Astrocyte (in vitro differentiated cells and primary cell): ENCODE measurements around the gene CHD6. TPM values are rescaled to one million over a fixed set of nuclear protein-coding genes. Genes with fewer than 3 reads are reported as not detected.

ENCODE experiments used
- DNase-seq: peaks from one replicate; pipeline ENCODE4 v3.0.0-alpha.2; 2010; ENCODE audit warnings: low read depth
- FAIRE-seq: peaks from 2 replicates; lab custom pipeline; 2011; peaks lifted over from hg19 to GRCh38; lab: Jason Lieb, UNC
- H2AFZ ChIP-seq: 2 replicates; pipeline ENCODE4 v1.6.0; 2012; ENCODE audit warnings: low read depth, low read length, inconsistent platforms
- H3K27ac ChIP-seq: 2 replicates; pipeline ENCODE4 v1.5.1; 2011; ENCODE audit warnings: low read depth, low read length, inconsistent platforms
- H3K27me3 ChIP-seq: 2 replicates; pipeline ENCODE4 v1.6.0; 2011; ENCODE audit warnings: low read length, inconsistent platforms; ENCODE audit not compliant: insufficient read depth
- H3K36me3 ChIP-seq: 2 replicates; pipeline ENCODE4 v1.5.1; 2011; ENCODE audit warnings: low read length, inconsistent platforms; ENCODE audit not compliant: insufficient read depth
- H3K4me1 ChIP-seq: 2 replicates; pipeline ENCODE4 v1.5.1; 2011; ENCODE audit warnings: low read length, inconsistent platforms; ENCODE audit not compliant: insufficient read depth
- H3K4me2 ChIP-seq: 2 replicates; pipeline ENCODE4 v1.6.0; 2012; ENCODE audit warnings: low read length, inconsistent platforms
- H3K4me3 ChIP-seq: 2 replicates; pipeline ENCODE4 v1.5.1; 2011; ENCODE audit warnings: low read depth, mild to moderate bottlenecking, low read length, inconsistent platforms; ENCODE audit not compliant: insufficient read depth
- H3K79me2 ChIP-seq: 2 replicates; pipeline ENCODE4 v1.6.0; 2012; ENCODE audit warnings: mild to moderate bottlenecking, low read length, inconsistent platforms; ENCODE audit not compliant: insufficient read depth
- H3K9ac ChIP-seq: 2 replicates; pipeline ENCODE4 v1.6.0; 2012; ENCODE audit warnings: mild to moderate bottlenecking, low read length, inconsistent platforms
- H3K9me3 ChIP-seq: 2 replicates; pipeline ENCODE4 v1.5.1; 2012; ENCODE audit warnings: low read depth, mild to moderate bottlenecking, low read length, inconsistent platforms; ENCODE audit not compliant: insufficient read depth
- H4K20me1 ChIP-seq: 2 replicates; pipeline ENCODE4 v1.6.0; 2012; ENCODE audit warnings: low read length, inconsistent platforms; ENCODE audit not compliant: insufficient read depth
- H3K27ac Mint-ChIP-seq: one replicate; pipeline ENCODE4 v1.8.0; 2021; ENCODE audit warnings: mild to moderate bottlenecking, mixed read lengths; ENCODE audit not compliant: unreplicated experiment
- H3K27me3 Mint-ChIP-seq: one replicate; pipeline ENCODE4 v1.8.0; 2021; ENCODE audit warnings: low read depth, mixed read lengths; ENCODE audit not compliant: unreplicated experiment
- H3K36me3 Mint-ChIP-seq: one replicate; pipeline ENCODE4 v1.8.0; 2021; ENCODE audit warnings: low read depth, mixed read lengths; ENCODE audit not compliant: unreplicated experiment
- H3K4me1 Mint-ChIP-seq: one replicate; pipeline ENCODE4 v1.8.0; 2021; ENCODE audit warnings: low read depth, mixed read lengths; ENCODE audit not compliant: unreplicated experiment
- H3K4me3 Mint-ChIP-seq: one replicate; pipeline ENCODE4 v1.8.0; 2021; ENCODE audit warnings: mild to moderate bottlenecking, moderate library complexity, mixed read lengths; ENCODE audit not compliant: unreplicated experiment
- H3K9me3 Mint-ChIP-seq: one replicate; pipeline ENCODE4 v1.8.0; 2021; ENCODE audit warnings: mild to moderate bottlenecking, mixed read lengths; ENCODE audit not compliant: unreplicated experiment
- EZH2 ChIP-seq: IDR thresholded peaks from 2 replicates; pipeline ENCODE4 v1.6.1; 2012; ENCODE audit warnings: mild to moderate bottlenecking, low read length, inconsistent platforms; ENCODE audit not compliant: insufficient read depth
- total RNA-seq: library from RNA; stranded (reverse); gene quantifications from 2 replicates; pipeline ENCODE4 v1.2.1, GENCODE V29; 2021
- TF ChIP-seq, protein P1 (sequence below): IDR thresholded peaks from 2 replicates; pipeline ENCODE4 v1.5.1; 2011; ENCODE audit warnings: low read depth, mild to moderate bottlenecking, inconsistent platforms, low read length, moderate library complexity; ENCODE audit not compliant: insufficient read depth

Gene CHD6
- total RNA-seq, 1 donor from 2014 or later = 44.7 TPM

DNA sequence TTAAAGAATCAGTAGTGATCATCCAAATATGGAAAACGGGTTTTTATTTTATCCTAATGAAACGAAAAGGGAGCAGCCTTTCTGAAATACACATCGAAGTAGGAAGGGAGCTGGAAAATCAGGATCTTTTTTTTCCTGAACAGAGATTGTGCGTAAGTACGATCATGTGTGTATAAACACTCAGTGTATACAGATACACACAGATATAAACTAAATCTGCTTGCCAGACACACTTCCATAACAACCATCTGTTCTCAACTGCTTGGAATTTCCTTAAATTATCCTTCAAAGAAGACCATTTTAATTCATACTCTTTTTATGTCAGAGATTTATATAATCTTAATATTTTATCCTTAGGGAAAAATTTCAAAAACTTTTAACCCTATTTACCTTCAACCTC lies 110.7 kb downstream of the CHD6 start:
- Histone ChIP-seq H3K27ac (no peak overlapping the region), H3K9me3 (no peaks in the 10 kb centered on the region), H3K4me3 (no peak overlapping the region), H4K20me1 (peaks cover 9% of the 10 kb centered on the region), H3K9ac (no peak overlapping the region), H3K36me3 (no peaks in the 10 kb centered on the region), H2AFZ (no peak overlapping the region), H3K79me2 (no peaks in the 10 kb centered on the region), H3K27me3 (no peaks in the 10 kb centered on the region), H3K4me2 (no peak overlapping the region), H3K4me1 (no peaks in the 10 kb centered on the region)
- TF ChIP-seq, protein P1, sequence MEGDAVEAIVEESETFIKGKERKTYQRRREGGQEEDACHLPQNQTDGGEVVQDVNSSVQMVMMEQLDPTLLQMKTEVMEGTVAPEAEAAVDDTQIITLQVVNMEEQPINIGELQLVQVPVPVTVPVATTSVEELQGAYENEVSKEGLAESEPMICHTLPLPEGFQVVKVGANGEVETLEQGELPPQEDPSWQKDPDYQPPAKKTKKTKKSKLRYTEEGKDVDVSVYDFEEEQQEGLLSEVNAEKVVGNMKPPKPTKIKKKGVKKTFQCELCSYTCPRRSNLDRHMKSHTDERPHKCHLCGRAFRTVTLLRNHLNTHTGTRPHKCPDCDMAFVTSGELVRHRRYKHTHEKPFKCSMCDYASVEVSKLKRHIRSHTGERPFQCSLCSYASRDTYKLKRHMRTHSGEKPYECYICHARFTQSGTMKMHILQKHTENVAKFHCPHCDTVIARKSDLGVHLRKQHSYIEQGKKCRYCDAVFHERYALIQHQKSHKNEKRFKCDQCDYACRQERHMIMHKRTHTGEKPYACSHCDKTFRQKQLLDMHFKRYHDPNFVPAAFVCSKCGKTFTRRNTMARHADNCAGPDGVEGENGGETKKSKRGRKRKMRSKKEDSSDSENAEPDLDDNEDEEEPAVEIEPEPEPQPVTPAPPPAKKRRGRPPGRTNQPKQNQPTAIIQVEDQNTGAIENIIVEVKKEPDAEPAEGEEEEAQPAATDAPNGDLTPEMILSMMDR = no peak
- TF ChIP-seq EZH2 = no peak
- no peak for FAIRE-seq
- no peak for DNase-seq
- Mint-ChIP-seq H3K36me3 (peaks cover 2% of the 10 kb centered on the region), H3K4me1 (peaks cover 17% of the 10 kb centered on the region), H3K9me3 (no peaks in the 10 kb centered on the region), H3K27ac (no peak overlapping the region), H3K27me3 (no peaks in the 10 kb centered on the region), H3K4me3 (no peak overlapping the region)

DNA sequence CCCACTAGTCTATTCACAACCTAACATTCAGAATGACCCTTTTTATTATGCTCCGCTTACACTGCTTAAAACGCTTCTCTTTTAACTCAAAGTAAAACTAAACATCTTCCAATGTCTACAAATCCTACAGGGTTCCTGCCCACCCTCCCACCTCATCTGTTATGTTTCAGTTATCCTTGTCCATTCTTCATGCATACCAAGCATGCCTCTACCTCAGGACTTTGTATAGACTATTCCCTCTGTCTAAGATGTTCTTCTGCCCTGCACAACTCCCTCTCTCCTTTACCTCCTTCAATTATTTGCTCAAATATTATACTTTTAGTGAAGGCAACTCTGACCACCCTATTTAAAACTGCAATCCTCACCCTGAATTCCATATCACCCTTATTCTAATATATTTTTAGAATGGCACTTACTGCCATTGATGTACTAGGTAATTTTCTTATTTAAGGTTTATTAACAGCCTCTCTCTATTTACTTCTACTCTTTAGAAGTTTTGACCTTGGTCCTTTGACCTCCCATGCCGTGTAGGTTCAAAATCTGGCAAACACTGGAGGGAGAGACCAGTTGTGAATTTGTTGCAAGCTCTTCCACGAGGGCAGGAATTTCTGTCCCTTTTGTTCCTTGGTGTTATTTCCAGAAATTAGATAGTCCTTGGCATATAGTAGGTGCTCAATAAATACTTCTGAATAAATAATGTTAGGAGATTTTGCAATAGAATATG lies 111.8 kb downstream of the CHD6 start:
- H3K4me3 ChIP-seq = no peak overlapping the region
- H3K9me3 Mint-ChIP-seq = no peaks in the 10 kb centered on the region
- peaks cover 9% of the 10 kb centered on the region for H4K20me1 ChIP-seq
- no peaks in the 10 kb centered on the region for H3K27me3 ChIP-seq
- H3K27ac ChIP-seq = no peak overlapping the region
- H3K4me2 ChIP-seq = no peak overlapping the region
- no peak overlapping the region for H3K27ac Mint-ChIP-seq
- H3K36me3 ChIP-seq = no peaks in the 10 kb centered on the region
- no peaks in the 10 kb centered on the region for H3K9me3 ChIP-seq
- DNase-seq (no peak), FAIRE-seq (no peak)
- peaks cover 17% of the 10 kb centered on the region for H3K4me1 Mint-ChIP-seq
- H3K36me3 Mint-ChIP-seq = peaks cover 2% of the 10 kb centered on the region
- H3K27me3 Mint-ChIP-seq = no peaks in the 10 kb centered on the region
- H3K4me1 ChIP-seq = no peaks in the 10 kb centered on the region
- TF ChIP-seq EZH2 = no peak
- no peaks in the 10 kb centered on the region for H3K79me2 ChIP-seq
- H2AFZ ChIP-seq = no peak overlapping the region
- H3K4me3 Mint-ChIP-seq = no peak overlapping the region
- no peak overlapping the region for H3K9ac ChIP-seq

DNA sequence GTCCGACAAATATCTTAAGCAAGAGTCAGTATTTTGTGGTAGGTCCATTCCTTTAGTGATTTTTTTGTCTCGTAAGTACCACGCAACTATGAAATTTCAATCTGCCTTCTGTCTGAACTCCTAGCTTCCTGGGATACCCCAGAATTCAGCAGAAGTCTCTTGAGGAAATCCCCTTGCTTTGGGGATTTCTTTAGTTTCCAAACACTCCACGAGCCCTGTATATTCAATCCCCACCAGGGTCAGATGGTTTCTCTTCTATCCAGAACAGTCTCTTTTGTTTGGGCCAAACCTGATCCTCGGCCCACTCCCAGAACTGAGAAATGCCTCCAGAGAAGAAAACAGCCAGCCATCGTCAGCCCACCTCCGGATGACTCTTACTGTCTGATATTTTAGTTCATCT lies 113.0 kb downstream of the CHD6 start:
- Histone ChIP-seq H3K4me3 (no peak overlapping the region), H3K36me3 (no peaks in the 10 kb centered on the region), H3K27ac (no peak overlapping the region), H2AFZ (no peak overlapping the region), H4K20me1 (peaks cover 14% of the 10 kb centered on the region), H3K79me2 (no peaks in the 10 kb centered on the region), H3K4me2 (no peak overlapping the region), H3K4me1 (no peaks in the 10 kb centered on the region), H3K9ac (no peak overlapping the region), H3K9me3 (no peaks in the 10 kb centered on the region), H3K27me3 (no peaks in the 10 kb centered on the region)
- FAIRE-seq (no peak), DNase-seq (no peak)
- TF ChIP-seq, protein P1 = no peak
- TF ChIP-seq EZH2 = no peak
- H3K27me3 Mint-ChIP-seq = no peaks in the 10 kb centered on the region
- H3K27ac Mint-ChIP-seq = no peak overlapping the region
- no peaks in the 10 kb centered on the region for H3K9me3 Mint-ChIP-seq
- peaks cover 19% of the 10 kb centered on the region for H3K4me1 Mint-ChIP-seq
- H3K4me3 Mint-ChIP-seq = no peak overlapping the region
- H3K36me3 Mint-ChIP-seq = peaks cover 2% of the 10 kb centered on the region
